HG03196 (cell line): Measurements from ENCODE around the gene FGF2.
"Not testable (repeated sequence)": the region's sequence is repeated elsewhere in the genome, so short reads cannot be mapped to it uniquely, and the experiment has no call there.

Source experiments
- ATAC-seq: cut with Tn5 transposase; IDR thresholded peaks from one replicate; pipeline ENCODE4 v1.9.1; 2021; ENCODE audit not compliant: unreplicated experiment

FGF2 gene

GRCh38 chr4:122812823-122813222 lies 13.8 kb upstream of the FGF2 start:
- ATAC-seq, result not testable (repeated sequence)

- ATAC-seq, result peak; percentile 91
Observed at GRCh38 chr4:122814426-122814825, 12.2 kb upstream of the FGF2 start.

GRCh38 chr4:122815248-122815647 lies 11.4 kb upstream of the FGF2 start:
- ATAC-seq, result no peak

GRCh38 chr4:122816476-122816875 lies 10.2 kb upstream of the FGF2 start:
- no peak for ATAC-seq

- no peak for ATAC-seq
Observed at GRCh38 chr4:122819708-122820449, 6.8 kb upstream of the FGF2 start.

GRCh38 chr4:122821092-122821491 lies 5.5 kb upstream of the FGF2 start:
- no peak for ATAC-seq

GRCh38 chr4:122822466-122822865 lies 4.2 kb upstream of the FGF2 start:
- no peak for ATAC-seq

- ATAC-seq, result no peak
Observed at GRCh38 chr4:122823476-122823875, 3.2 kb upstream of the FGF2 start.

GRCh38 chr4:122824616-122825015 lies 2.0 kb upstream of the FGF2 start:
- ATAC-seq, result no peak

- no peak for ATAC-seq
Observed at GRCh38 chr4:122826079-122826527, 528 bp upstream of the FGF2 start.

GRCh38 chr4:122827258-122827878 lies 737 bp downstream of the FGF2 start:
- ATAC-seq, result peak; percentile 61

- ATAC-seq, result peak; percentile 90
Observed at GRCh38 chr4:122827879-122828601, 1.4 kb downstream of the FGF2 start.

GRCh38 chr4:122830426-122831095 lies 3.9 kb downstream of the FGF2 start:
- no peak for ATAC-seq

- ATAC-seq, result no peak
Observed at GRCh38 chr4:122831515-122832196, 5.0 kb downstream of the FGF2 start.

GRCh38 chr4:122832732-122833131 lies 6.1 kb downstream of the FGF2 start:
- no peak for ATAC-seq

- ATAC-seq, result no peak
Observed at GRCh38 chr4:122833999-122834398, 7.4 kb downstream of the FGF2 start.

GRCh38 chr4:122836941-122837340 lies 10.3 kb downstream of the FGF2 start:
- ATAC-seq, result no peak

GRCh38 chr4:122838034-122838433 lies 11.4 kb downstream of the FGF2 start:
- no peak for ATAC-seq

- no peak for ATAC-seq
Observed at GRCh38 chr4:122842392-122842791, 15.8 kb downstream of the FGF2 start.

- ATAC-seq, result no peak
Observed at GRCh38 chr4:122842984-122843531, 16.4 kb downstream of the FGF2 start.
